Suprapubic skin (tissue), 4 donors: ENCODE data around the gene CCSER1. TPM values are rescaled to one million over a fixed set of nuclear protein-coding genes. Genes with fewer than 3 reads are reported as not detected.

Source experiments
- DNase-seq, 2 donors: peaks; one replicate each; pipeline ENCODE4 v3.0.0-alpha.2; 2019; ENCODE audit warnings: low spot score in 2 of 2
- H3K27ac ChIP-seq: fragments of 200-600 bp; sonication (generic); one replicate; pipeline ENCODE4 v1.5.1; 2019
- H3K27me3 ChIP-seq: fragments of 200-600 bp; sonication (generic); one replicate; pipeline ENCODE4 v1.5.1; 2019
- H3K36me3 ChIP-seq: fragments of 200-600 bp; sonication (generic); one replicate; pipeline ENCODE4 v1.5.1; 2019
- H3K4me1 ChIP-seq: fragments of 200-600 bp; sonication (generic); one replicate; pipeline ENCODE4 v1.5.1; 2019
- H3K4me3 ChIP-seq: fragments of 200-600 bp; sonication (generic); one replicate; pipeline ENCODE4 v1.5.1; 2019; ENCODE audit warnings: mild to moderate bottlenecking
- H3K9me3 ChIP-seq: fragments of 200-600 bp; sonication (generic); one replicate; pipeline ENCODE4 v1.5.1; 2019
- CTCF ChIP-seq, 2 donors: fragments of 200-600 bp in 1 of 2; fragments of 450-650 bp in 1 of 2; sonication (generic) in 1 of 2; IDR thresholded peaks; one replicate each; pipeline ENCODE4 v1.5.1; 2016 to 2019; ENCODE audit warnings: antibody characterized with exemption in 2 of 2, mild to moderate bottlenecking in 1 of 2, moderate library complexity in 1 of 2
- EP300 ChIP-seq: sonication (generic); formaldehyde crosslinking; IDR thresholded peaks from one replicate; pipeline ENCODE4 v1.6.1; 2017; ENCODE audit warnings: antibody characterized with exemption
- POLR2A ChIP-seq, 2 donors: fragments of 450-650 bp; IDR thresholded peaks; one replicate each; pipeline ENCODE4 v1.6.1; 2017; ENCODE audit warnings: antibody characterized with exemption in 2 of 2, mild to moderate bottlenecking in 2 of 2, moderate library complexity in 2 of 2
- POLR2AphosphoS5 ChIP-seq, 3 donors: sonication (generic); formaldehyde crosslinking; IDR thresholded peaks; one replicate each; pipeline ENCODE4 v1.6.1; 2017; ENCODE audit warnings: antibody characterized with exemption in 3 of 3
- WGBS: methylation state at CpG from one replicate; pipeline ENCODE4 v1.1.5; 2018; 5-methylcytosine and 5-hydroxymethylcytosine counted together
- total RNA-seq, 4 donors: library from RNA; depleted of rRNA; stranded (reverse); fragments of >200 nt; gene quantifications; one replicate each; pipeline ENCODE4 v1.1.0, GENCODE V29; 2016

The CCSER1 gene
- total RNA-seq, 4 donors from 2014 or later = 6.7 to 39.5 (median 11.8) TPM

- no peak overlapping the region for H3K27ac ChIP-seq
- no peaks in the 10 kb centered on the region for H3K36me3 ChIP-seq
- no peaks in the 10 kb centered on the region for H3K27me3 ChIP-seq
- DNase-seq = no peak
- WGBS = 65% methylated on average over 2 of the region's 2 CpGs
- no peaks in the 10 kb centered on the region for H3K4me1 ChIP-seq
- TF ChIP-seq EP300 = no peak
- TF ChIP-seq POLR2A (IDR thresholded peaks at IDR 0.05) = no peak
- no peak for TF ChIP-seq POLR2AphosphoS5 (IDR thresholded peaks at IDR 0.05)
- no peak for TF ChIP-seq CTCF (IDR thresholded peaks at IDR 0.05)
- H3K9me3 ChIP-seq = no peaks in the 10 kb centered on the region
- no peak overlapping the region for H3K4me3 ChIP-seq
Measured at GRCh38 chr4:90105274-90105673, 21.9 kb upstream of the CCSER1 start.

- WGBS = 84% methylated on average over 2 of the region's 2 CpGs
- TF ChIP-seq CTCF (IDR thresholded peaks at IDR 0.05) = no peak
Measured at GRCh38 chr4:90112715-90113114, 14.5 kb upstream of the CCSER1 start.

GRCh38 chr4:90113881-90114457, 13.2 kb upstream of the CCSER1 start:
- WGBS = 48% methylated on average over 2 of the region's 2 CpGs
- TF ChIP-seq EP300 (no peak), POLR2AphosphoS5 (IDR thresholded peaks at IDR 0.05) (no peak), CTCF (IDR thresholded peaks at IDR 0.05) (no peak), POLR2A (IDR thresholded peaks at IDR 0.05) (no peak)
- H3K9me3 ChIP-seq = no peaks in the 10 kb centered on the region
- H3K27me3 ChIP-seq = no peaks in the 10 kb centered on the region
- H3K36me3 ChIP-seq = no peaks in the 10 kb centered on the region
- H3K4me3 ChIP-seq = no peak overlapping the region
- no peak overlapping the region for H3K27ac ChIP-seq
- DNase-seq = no peak
- no peaks in the 10 kb centered on the region for H3K4me1 ChIP-seq

More at GRCh38 chr4:90112715-90113114, 14.5 kb upstream of the CCSER1 start:
- H3K36me3 ChIP-seq = no peaks in the 10 kb centered on the region
- DNase-seq = no peak
- H3K27ac ChIP-seq = no peak overlapping the region
- H3K4me1 ChIP-seq = no peaks in the 10 kb centered on the region
- H3K9me3 ChIP-seq = no peaks in the 10 kb centered on the region
- no peaks in the 10 kb centered on the region for H3K27me3 ChIP-seq
- no peak overlapping the region for H3K4me3 ChIP-seq

GRCh38 chr4:90118527-90119195, 8.5 kb upstream of the CCSER1 start:
- Histone ChIP-seq H3K4me3 (no peak overlapping the region), H3K27ac (no peak overlapping the region), H3K4me1 (no peaks in the 10 kb centered on the region), H3K9me3 (no peaks in the 10 kb centered on the region), H3K36me3 (no peaks in the 10 kb centered on the region), H3K27me3 (no peaks in the 10 kb centered on the region)
- 40% methylated on average over 4 of the region's 4 CpGs for WGBS
- TF ChIP-seq EP300 (no peak), POLR2A (IDR thresholded peaks at IDR 0.05) (no peak), CTCF (IDR thresholded peaks at IDR 0.05) (no peak), POLR2AphosphoS5 (IDR thresholded peaks at IDR 0.05) (no peak)
- DNase-seq = no peak

GRCh38 chr4:90120037-90120436, 7.2 kb upstream of the CCSER1 start:
- H3K27me3 ChIP-seq = no peaks in the 10 kb centered on the region
- no peaks in the 10 kb centered on the region for H3K9me3 ChIP-seq
- no peaks in the 10 kb centered on the region for H3K36me3 ChIP-seq
- H3K4me3 ChIP-seq = no peak overlapping the region
- H3K27ac ChIP-seq = no peak overlapping the region
- H3K4me1 ChIP-seq = no peaks in the 10 kb centered on the region
- no peak for DNase-seq
- TF ChIP-seq CTCF (IDR thresholded peaks at IDR 0.05) (no peak), POLR2A (IDR thresholded peaks at IDR 0.05) (no peak), POLR2AphosphoS5 (IDR thresholded peaks at IDR 0.05) (no peak), EP300 (no peak)
